Measurements from ENCODE around the gene GALNT3. TPM values are rescaled to one million over a fixed set of nuclear protein-coding genes. Genes with fewer than 3 reads are reported as not detected.

Gene GALNT3
- total and polyA plus RNA-seq, 9 of the 15 experiments (the other 6 are each of a cell fraction or from before 2014, with no cell fraction given), result 0.03 to 0.29 (median 0.06) TPM; not detected in 6

- H4K20me1 ChIP-seq (replicated peaks; ENCODE audit: control insufficient read depth, insufficient read depth, low read length), result no peaks in the 10 kb centered on the region
- ATAC-seq (peak; percentile 25; the same call in 1 of the 3 replicates), DNase-seq (ENCODE audit: extremely low read depth in 1 of 4, low spot score in 3 of 4) (no peak), FAIRE-seq (no peak)
- H3K27me3 ChIP-seq (ENCODE audit: control insufficient read depth in 2 of 2, insufficient read depth in 2 of 2, low read length in 2 of 2), result peaks cover 0 to 18% of the 10 kb centered on the region in 2 experiments; a peak in 2 of 5 replicates
- peaks cover 0 to 11% of the 10 kb centered on the region in 2 experiments; a peak in 1 of 5 replicates for H3K4me1 ChIP-seq (replicated peaks in 1 of 2; ENCODE audit: control insufficient read depth in 2 of 2, insufficient read depth in 2 of 2, low read length in 2 of 2)
- no peak overlapping the region for H3K4me3 ChIP-seq
- no peaks in the 10 kb centered on the region for H3K9me3 ChIP-seq (replicated peaks; ENCODE audit: control insufficient read depth, insufficient read depth, low read depth, low read length)
- no peaks in the 10 kb centered on the region for H3K36me3 ChIP-seq (ENCODE audit: control insufficient read depth, insufficient read depth, low read length)
- TF ChIP-seq RFX1 (IDR thresholded peaks at IDR 0.05), result no peak
- TF ChIP-seq ZNF280B (CRISPR knock-in tag; IDR thresholded peaks at IDR 0.05), result no peak
- TF ChIP-seq NFIC (IDR thresholded peaks at IDR 0.05), result no peak
- in situ Hi-C loops (cut with MboI), result no loop called here
- no peaks in the 10 kb centered on the region for H3K79me2 ChIP-seq (ENCODE audit: control insufficient read depth, insufficient read depth, low read length)
- H2AFZ ChIP-seq (ENCODE audit: low read depth, low read length), result no peak overlapping the region
- no peaks in the 10 kb centered on the region for H3K9me1 ChIP-seq (ENCODE audit: control insufficient read depth, insufficient read depth, low read length)
- no peak overlapping the region for H3K4me2 ChIP-seq (ENCODE audit: insufficient read depth, low read length)
- 8% methylated on average over 29 of the region's 35 CpGs for whole genome bisulfite sequencing (ENCODE audit: insufficient coverage, low coverage, missing lambda C conversion rate)
- POLR2A ChIA-PET, result no interaction called here
- no peak overlapping the region for H3K27ac ChIP-seq (ENCODE audit: extremely low read depth, low read depth, low read length)
- intact Hi-C loops (cut with micrococcal nuclease), result no loop called here
- CTCF ChIA-PET (ENCODE audit: low intra/inter-chr PET ratio), result no interaction called here
- BruUV-seq (replicated peaks), result no TSS peak
- H3K9ac ChIP-seq (ENCODE audit: insufficient read depth in 1 of 2, low read depth in 2 of 2, low read length in 2 of 2), result no peak overlapping the region
Measured at GRCh38 chr2:165793161-165793778, 777 bp downstream of the GALNT3 start.

GRCh38 chr2:165792104-165792454, 2.0 kb downstream of the GALNT3 start:
- in situ Hi-C loops (cut with MboI) (no loop called here), intact Hi-C loops (cut with micrococcal nuclease) (no loop called here)
- Histone ChIP-seq H3K36me3 (ENCODE audit: control insufficient read depth, insufficient read depth, low read length) (no peaks in the 10 kb centered on the region), H3K9me1 (ENCODE audit: control insufficient read depth, insufficient read depth, low read length) (no peaks in the 10 kb centered on the region), H4K20me1 (replicated peaks; ENCODE audit: control insufficient read depth, insufficient read depth, low read length) (no peaks in the 10 kb centered on the region), H2AFZ (ENCODE audit: low read depth, low read length) (no peak overlapping the region), H3K4me2 (ENCODE audit: insufficient read depth, low read length) (no peak overlapping the region), H3K4me3 (no peak overlapping the region), H3K27ac (ENCODE audit: extremely low read depth, low read depth, low read length) (no peak overlapping the region), H3K9me3 (replicated peaks; ENCODE audit: control insufficient read depth, insufficient read depth, low read depth, low read length) (no peaks in the 10 kb centered on the region), H3K4me1 (replicated peaks in 1 of 2; ENCODE audit: control insufficient read depth in 2 of 2, insufficient read depth in 2 of 2, low read length in 2 of 2) (peaks cover 0 to 11% of the 10 kb centered on the region in 2 experiments; a peak in 1 of 5 replicates), H3K9ac (ENCODE audit: insufficient read depth in 1 of 2, low read depth in 2 of 2, low read length in 2 of 2) (no peak overlapping the region), H3K27me3 (ENCODE audit: control insufficient read depth in 2 of 2, insufficient read depth in 2 of 2, low read length in 2 of 2) (peaks cover 0 to 18% of the 10 kb centered on the region in 2 experiments; a peak in 2 of 5 replicates), H3K79me2 (ENCODE audit: control insufficient read depth, insufficient read depth, low read length) (no peaks in the 10 kb centered on the region)
- TF ChIP-seq ZNF79 (CRISPR knock-in tag; IDR thresholded peaks at IDR 0.05; ENCODE audit: low read depth) (no peak), FOXJ3 (CRISPR knock-in tag; IDR thresholded peaks at IDR 0.05) (no peak), CHD2 (IDR thresholded peaks at IDR 0.05; ENCODE audit: low read depth, low read length) (no peak), TEAD2 (tag; IDR thresholded peaks at IDR 0.05) (no peak), KLF16 (IDR thresholded peaks at IDR 0.05) (no peak), ZNF511 (CRISPR knock-in tag; IDR thresholded peaks at IDR 0.05) (no peak), THRB (CRISPR knock-in tag; conservative IDR thresholded peaks at IDR 0.05) (no peak), NCOA6 (IDR thresholded peaks at IDR 0.05) (no peak), E2F1 (CRISPR knock-in tag; IDR thresholded peaks at IDR 0.05) (no peak)
- no TSS peak for BruUV-seq (replicated peaks)
- FAIRE-seq, result no peak
- CTCF ChIA-PET (ENCODE audit: low intra/inter-chr PET ratio), result no interaction called here
- POLR2A ChIA-PET, result no interaction called here
- ATAC-seq, result no peak
- WGBS (ENCODE audit: insufficient coverage, low coverage, missing lambda C conversion rate), result 0% methylated on average over 1 of the region's 1 CpG
- DNase-seq (ENCODE audit: extremely low read depth in 1 of 4, low spot score in 3 of 4), result no peak
